PFSK-1 (cell line): ENCODE data around the gene TMEM19.

Experiments
- FOXP2 ChIP-seq: optimal IDR thresholded peaks from 2 replicates; pipeline ENCODE3; 2011; ENCODE audit warnings: borderline replicate concordance, control low read depth, inconsistent platforms; ENCODE audit not compliant: insufficient read depth; ENCODE audit errors: extremely low read length, extremely low read depth
- POLR2AphosphoS5 ChIP-seq: IDR thresholded peaks from 2 replicates; pipeline ENCODE4 v1.6.1; 2012; ENCODE audit warnings: low read depth, mild to moderate bottlenecking, control low read depth, low read length, moderate library complexity
- REST ChIP-seq, 2 experiments: IDR thresholded peaks; 2 replicates each; pipeline versions ENCODE4 v1.6.1 to v1.8.0; 2011 to 2012; ENCODE audit warnings: low read depth in 2 of 2, low read length in 2 of 2, control low read depth in 1 of 2, inconsistent platforms in 1 of 2, mild to moderate bottlenecking in 1 of 2, moderate library complexity in 1 of 2; ENCODE audit not compliant: insufficient read depth in 1 of 2
- SIN3A ChIP-seq: IDR thresholded peaks from 2 replicates; pipeline ENCODE4 v1.6.1; 2012; ENCODE audit warnings: mild to moderate bottlenecking, low read length, moderate library complexity, borderline replicate concordance; ENCODE audit not compliant: insufficient read depth
- TAF1 ChIP-seq: IDR thresholded peaks from 2 replicates; pipeline ENCODE4 v1.6.1; 2012; ENCODE audit warnings: low read length, control low read depth, borderline replicate concordance; ENCODE audit not compliant: insufficient read depth

Gene TMEM19

GRCh38 chr12:71640316-71640715 lies 45.6 kb upstream of the TMEM19 start:
- TF ChIP-seq POLR2AphosphoS5 (no peak), SIN3A (no peak), TAF1 (no peak), REST (IDR thresholded peaks at IDR 0.05; ENCODE audit: insufficient read depth in 1 of 2, low read depth in 2 of 2, low read length in 2 of 2) (no peak), FOXP2 (no peak)

GRCh38 chr12:71641390-71641789 lies 44.5 kb upstream of the TMEM19 start:
- TF ChIP-seq FOXP2 (no peak), SIN3A (no peak), REST (IDR thresholded peaks at IDR 0.05; ENCODE audit: insufficient read depth in 1 of 2, low read depth in 2 of 2, low read length in 2 of 2) (no peak), TAF1 (no peak), POLR2AphosphoS5 (no peak)

- TF ChIP-seq FOXP2 (no peak), SIN3A (no peak), REST (IDR thresholded peaks at IDR 0.05; ENCODE audit: insufficient read depth in 1 of 2, low read depth in 2 of 2, low read length in 2 of 2) (no peak), POLR2AphosphoS5 (no peak), TAF1 (no peak)
Measured at GRCh38 chr12:71642264-71642663, 43.6 kb upstream of the TMEM19 start.

GRCh38 chr12:71645268-71645667 lies 40.6 kb upstream of the TMEM19 start:
- TF ChIP-seq POLR2AphosphoS5 (no peak), FOXP2 (no peak), REST (IDR thresholded peaks at IDR 0.05; ENCODE audit: insufficient read depth in 1 of 2, low read depth in 2 of 2, low read length in 2 of 2) (no peak), SIN3A (no peak), TAF1 (no peak)

GRCh38 chr12:71646512-71646911 lies 39.4 kb upstream of the TMEM19 start:
- TF ChIP-seq REST (IDR thresholded peaks at IDR 0.05; ENCODE audit: insufficient read depth in 1 of 2, low read depth in 2 of 2, low read length in 2 of 2) = no peak
